Fibroblast of mammary gland (primary cell): ENCODE results near the gene TSC2.
A peak's percentile ranks its signal among the peaks of the same experiment; 100 is the strongest.

Experiments
- DNase-seq: peaks from one replicate; pipeline ENCODE4 v3.0.0-alpha.2; 2010; ENCODE audit warnings: low read depth
- H3K4me3 ChIP-seq: 2 replicates; pipeline ENCODE4 v1.5.1; 2011; ENCODE audit warnings: low read depth, mild to moderate bottlenecking, low read length, moderate library complexity; ENCODE audit not compliant: control insufficient read depth
- CTCF ChIP-seq: conservative IDR thresholded peaks from 2 replicates; pipeline ENCODE4 v1.5.1; 2011; ENCODE audit warnings: low read depth, low read length, inconsistent platforms; ENCODE audit not compliant: control insufficient read depth, insufficient read depth

Gene TSC2

GRCh38 chr16:2036200-2036966 is 11.4 kb upstream of the TSC2 start:
- no peak for TF ChIP-seq CTCF
- no peak overlapping the region for H3K4me3 ChIP-seq
- DNase-seq: no peak

- DNase-seq: no peak
- H3K4me3 ChIP-seq: no peak overlapping the region
- TF ChIP-seq CTCF: no peak
Observed at GRCh38 chr16:2037115-2037514, 10.7 kb upstream of the TSC2 start.

- DNase-seq: no peak
- no peak overlapping the region for H3K4me3 ChIP-seq
- TF ChIP-seq CTCF: no peak
Observed at GRCh38 chr16:2037647-2038381, 10.0 kb upstream of the TSC2 start.

- no peak for DNase-seq
- no peak for TF ChIP-seq CTCF
- no peak overlapping the region for H3K4me3 ChIP-seq
Observed at GRCh38 chr16:2038382-2039231, 9.2 kb upstream of the TSC2 start.

GRCh38 chr16:2039274-2040031 is 8.3 kb upstream of the TSC2 start:
- TF ChIP-seq CTCF: no peak
- no peak overlapping the region for H3K4me3 ChIP-seq
- peak; percentile 58 for DNase-seq
